ENCODE results near the gene CACNA1G.

- TF ChIP-seq CTCF (IDR thresholded peaks at IDR 0.05) (no peak), POLR2AphosphoS5 (IDR thresholded peaks at IDR 0.05; ENCODE audit: insufficient read depth in 1 of 2, low read depth in 1 of 2) (peak; percentile 46 to 77)
These were observed 78.6 kb downstream of the CACNA1G start for GRCh38 chr17:50638966-50639713.

Measured in vagina (tissue), 2 donors.